ENCODE measurements around the gene VTI1B.
A peak's percentile ranks its signal among the peaks of the same experiment; 100 is the strongest.
"Not testable (repeated sequence)": the region's sequence is repeated elsewhere in the genome, so short reads cannot be mapped to it uniquely, and the experiment has no call there.

Gene VTI1B

DNA sequence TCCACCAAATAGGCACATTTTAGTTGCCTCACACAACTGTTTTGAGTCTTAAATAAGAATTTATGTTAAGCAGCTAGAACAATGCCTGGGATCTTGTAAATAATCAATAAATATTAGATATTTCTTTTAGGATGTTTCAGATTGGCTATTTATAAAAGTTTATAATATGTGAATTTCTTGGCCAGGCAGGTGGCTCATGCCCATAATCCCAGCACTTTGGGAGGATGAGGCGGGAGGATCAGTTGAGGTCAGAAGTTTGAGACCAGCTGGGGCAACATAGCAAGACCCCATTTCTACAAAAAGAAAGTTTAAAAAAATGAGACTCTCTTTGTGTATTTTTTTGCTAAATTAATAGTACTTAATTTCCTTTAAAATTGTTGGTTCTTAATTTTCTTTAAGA is 33.0 kb downstream of the VTI1B start:
- no peak for DNase-seq
- in situ Hi-C loops (cut with HindIII; ENCODE audit: low pct_ligation_motif_present, low pct_unique_long_range_greater_than_20kb, low sequenced_read_pairs), result no loop called here

DNA sequence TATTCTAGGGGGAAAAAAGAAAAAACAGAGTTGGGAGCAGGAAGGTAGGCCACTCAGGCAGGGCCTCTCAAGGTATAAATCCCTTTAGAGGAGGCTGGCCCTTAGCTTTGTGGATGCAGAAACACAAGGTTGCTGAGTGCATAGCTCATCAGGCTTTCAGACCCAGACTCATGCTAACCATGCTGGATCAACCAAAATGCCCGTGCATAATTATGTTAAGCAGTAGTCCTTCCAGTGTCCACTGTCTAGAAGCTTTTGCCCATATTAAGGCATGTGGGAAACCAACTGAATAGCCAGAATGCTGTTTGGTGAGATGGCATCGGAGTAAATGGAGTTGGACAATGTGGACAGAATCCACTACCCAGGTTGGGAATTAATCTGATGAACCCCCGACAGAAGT is 35.8 kb downstream of the VTI1B start:
- in situ Hi-C loops (cut with HindIII; ENCODE audit: low pct_ligation_motif_present, low pct_unique_long_range_greater_than_20kb, low sequenced_read_pairs), result no loop called here
- no peak for DNase-seq

DNA sequence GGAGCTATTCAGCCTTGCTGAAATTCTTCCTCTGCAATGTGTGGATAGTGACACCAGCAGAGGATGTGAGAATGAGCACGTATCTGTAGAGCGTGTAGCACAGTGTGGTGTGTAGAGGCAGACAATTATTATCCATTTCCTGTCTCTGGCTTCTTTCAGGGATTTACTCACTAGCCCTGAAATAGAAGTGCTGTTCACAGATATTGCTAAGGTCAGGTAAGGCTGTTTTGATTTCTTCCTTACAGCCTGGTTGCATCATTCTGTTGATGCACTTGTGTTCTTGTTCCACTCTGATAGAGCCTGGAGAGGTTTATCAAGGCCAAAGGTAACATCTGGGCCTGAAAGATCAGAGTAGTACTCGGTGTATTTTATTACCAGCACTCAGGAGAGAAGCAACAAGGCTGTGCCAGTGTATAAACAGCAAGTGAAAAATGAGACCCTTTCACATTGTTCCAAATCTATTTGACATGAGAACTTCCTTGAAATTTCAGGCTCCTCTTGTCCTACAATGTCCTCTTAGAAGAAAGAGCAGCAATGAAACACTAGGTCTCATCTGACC is 38.0 kb downstream of the VTI1B start:
- in situ Hi-C loops (cut with HindIII; ENCODE audit: low pct_ligation_motif_present, low pct_unique_long_range_greater_than_20kb, low sequenced_read_pairs), result no loop called here
- DNase-seq, result no peak

DNA sequence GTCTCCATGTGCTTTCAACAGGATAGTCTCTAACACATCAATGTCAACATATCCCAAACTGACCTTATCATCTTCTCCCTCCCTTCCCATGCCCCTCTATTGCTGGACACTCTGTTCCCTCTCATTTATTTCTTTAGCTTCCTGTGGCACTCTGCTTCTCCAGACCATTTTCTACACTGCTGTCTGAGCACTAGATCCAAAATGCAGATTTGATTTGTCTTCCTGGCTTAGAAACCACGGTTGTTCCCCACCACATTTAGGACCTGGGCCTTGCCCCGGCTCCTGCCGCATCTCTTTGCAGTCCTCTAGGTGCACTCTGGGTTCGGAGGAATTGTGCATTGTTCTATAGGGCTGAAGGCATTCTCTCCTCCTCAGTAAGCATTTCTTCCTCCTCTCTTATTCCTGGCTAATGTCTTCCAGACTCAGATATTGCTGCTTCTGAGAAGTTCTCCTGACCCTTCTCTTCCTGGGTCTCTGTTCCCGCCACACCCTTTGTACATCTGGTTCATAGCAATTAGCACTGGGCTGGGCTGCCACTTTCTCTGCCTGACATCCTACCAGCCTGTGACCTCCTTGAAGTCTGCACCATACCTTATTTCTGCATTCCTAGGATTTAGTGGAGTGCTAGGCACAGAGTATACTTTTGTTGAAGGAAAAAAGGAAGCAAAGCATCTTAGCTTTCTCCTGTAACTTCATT is 40.8 kb downstream of the VTI1B start:
- in situ Hi-C loops (cut with HindIII; ENCODE audit: low pct_ligation_motif_present, low pct_unique_long_range_greater_than_20kb, low sequenced_read_pairs), result no loop called here

DNA sequence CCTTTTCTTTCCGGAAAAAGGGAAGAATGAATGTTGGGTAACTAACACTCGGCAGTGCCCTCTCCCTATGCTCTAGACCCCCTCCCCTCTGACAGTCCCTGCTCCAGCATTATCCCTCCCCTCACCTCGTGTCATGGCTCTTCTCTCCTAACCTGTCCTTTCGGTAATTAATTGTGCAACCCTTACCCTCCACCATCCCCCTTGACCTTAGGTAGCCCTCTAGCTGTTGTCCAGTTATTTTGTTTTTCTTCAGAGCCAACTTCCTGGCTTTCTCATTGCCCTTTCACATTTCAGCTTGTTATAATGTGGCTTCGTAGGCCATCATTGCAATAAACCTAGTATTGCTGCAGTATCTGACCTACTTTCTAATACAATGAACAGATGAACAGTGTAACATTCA is 43.5 kb downstream of the VTI1B start:
- no peak for DNase-seq
- in situ Hi-C loops (cut with HindIII; ENCODE audit: low pct_ligation_motif_present, low pct_unique_long_range_greater_than_20kb, low sequenced_read_pairs), result no loop called here

More for the DNA sequence above, 40.8 kb downstream of the VTI1B start:
- DNase-seq, result no peak

DNA sequence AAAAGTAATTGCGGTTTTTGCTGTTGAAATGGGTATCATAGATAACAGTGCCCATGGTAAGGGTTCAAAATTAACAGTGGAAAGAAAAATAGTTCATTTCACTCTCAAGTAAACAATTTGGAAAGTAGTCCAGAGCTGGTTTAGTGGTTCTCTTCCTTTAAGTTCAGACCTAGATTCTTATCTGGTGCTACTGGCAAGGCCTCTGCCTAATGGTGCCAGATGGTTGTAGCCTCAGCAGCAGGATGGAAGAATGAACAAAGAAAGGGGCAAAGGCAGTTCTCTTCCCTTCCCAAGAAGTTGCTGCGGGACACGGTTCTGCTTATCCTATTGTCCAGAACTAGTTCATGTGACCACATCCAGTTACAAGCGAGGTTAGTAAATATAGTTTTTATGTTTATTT is 44.2 kb downstream of the VTI1B start:
- DNase-seq, result no peak

DNA sequence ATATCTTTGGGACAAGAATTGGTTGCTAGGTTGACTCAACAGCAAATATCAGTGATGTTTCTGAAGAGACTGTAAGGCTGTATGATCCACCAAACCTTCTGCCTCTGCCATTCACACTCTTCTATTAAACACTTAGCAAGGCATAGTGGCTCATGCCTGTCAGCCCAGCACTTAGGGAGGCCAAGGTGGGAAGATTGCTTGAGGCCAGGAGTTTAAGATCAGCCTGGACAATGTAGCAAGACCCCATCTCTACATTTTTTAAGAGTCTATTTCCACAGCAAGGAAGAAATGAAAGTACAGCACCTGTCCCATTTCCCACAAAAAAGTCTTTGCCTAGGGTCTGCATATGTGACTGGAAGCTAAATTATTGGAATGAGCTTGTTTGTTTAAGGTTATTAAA is 46.9 kb downstream of the VTI1B start:
- DNase-seq, result no peak
- in situ Hi-C loops (cut with HindIII; ENCODE audit: low pct_ligation_motif_present, low pct_unique_long_range_greater_than_20kb, low sequenced_read_pairs), result no loop called here

More for the DNA sequence above, 44.2 kb downstream of the VTI1B start:
- in situ Hi-C loops (cut with HindIII; ENCODE audit: low pct_ligation_motif_present, low pct_unique_long_range_greater_than_20kb, low sequenced_read_pairs), result no loop called here

DNA sequence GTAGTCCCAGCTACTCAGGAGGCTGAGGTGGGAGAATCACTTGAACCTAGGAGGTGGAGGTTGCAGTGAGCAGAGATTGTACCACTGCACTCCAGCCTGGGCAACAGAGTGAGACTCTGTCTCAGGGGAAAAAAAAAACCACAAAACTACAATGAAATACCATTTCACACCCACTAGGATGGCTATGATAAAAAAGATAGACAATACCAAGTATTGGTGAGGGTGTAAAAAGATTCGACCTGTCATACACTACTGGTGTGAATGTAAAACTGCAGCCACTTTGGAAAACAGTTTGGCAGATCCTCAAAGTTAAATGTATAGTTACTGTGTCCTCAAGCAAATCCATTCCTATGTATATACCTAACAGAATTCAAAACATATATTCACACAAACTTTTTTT is 48.3 kb downstream of the VTI1B start:
- DNase-seq; in situ Hi-C loops (cut with HindIII; ENCODE audit: low pct_ligation_motif_present, low pct_unique_long_range_greater_than_20kb, low sequenced_read_pairs): not testable (repeated sequence)

DNA sequence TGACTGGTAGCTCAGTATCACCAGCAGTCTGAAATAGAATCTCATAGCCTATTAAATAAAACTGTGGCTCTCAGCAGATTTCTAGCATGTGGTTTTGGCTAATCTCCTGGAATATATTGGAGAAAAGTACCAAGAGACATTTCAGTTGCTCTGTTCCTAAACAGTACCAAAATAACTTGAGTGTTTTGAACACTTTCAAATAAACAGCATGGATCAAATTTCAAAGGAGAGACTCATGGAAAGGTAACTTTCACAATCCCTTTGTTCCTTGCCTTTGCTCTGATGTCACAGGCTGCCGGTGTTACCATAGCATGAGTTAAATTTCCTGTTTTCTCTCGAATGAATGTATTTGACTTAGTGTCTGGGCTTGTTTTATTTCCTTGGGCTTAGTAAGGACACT is 51.3 kb downstream of the VTI1B start:
- in situ Hi-C loops (cut with HindIII; ENCODE audit: low pct_ligation_motif_present, low pct_unique_long_range_greater_than_20kb, low sequenced_read_pairs), result no loop called here
- no peak for DNase-seq

DNA sequence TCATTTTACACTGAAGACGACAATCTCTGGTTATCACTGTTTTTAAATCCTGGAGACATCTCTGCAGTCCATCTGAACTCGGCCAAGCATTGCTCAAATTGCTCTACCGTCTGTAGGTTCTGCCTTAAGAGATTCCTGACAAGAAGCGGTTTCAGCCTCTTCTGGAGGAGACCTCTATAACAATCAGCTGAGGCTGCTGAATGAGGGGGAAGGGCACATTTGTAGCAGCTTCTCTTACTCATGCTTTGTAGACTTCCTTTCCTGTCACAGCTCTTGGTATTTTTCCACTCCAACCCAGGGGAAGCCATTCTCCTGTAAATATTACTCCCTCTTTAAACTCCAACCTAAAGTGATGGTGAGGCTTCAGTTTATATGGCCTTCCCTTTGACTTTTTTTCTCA is 51.8 kb downstream of the VTI1B start:
- DNase-seq, result peak; percentile 26
- in situ Hi-C loops (cut with HindIII; ENCODE audit: low pct_ligation_motif_present, low pct_unique_long_range_greater_than_20kb, low sequenced_read_pairs), result no loop called here

DNA sequence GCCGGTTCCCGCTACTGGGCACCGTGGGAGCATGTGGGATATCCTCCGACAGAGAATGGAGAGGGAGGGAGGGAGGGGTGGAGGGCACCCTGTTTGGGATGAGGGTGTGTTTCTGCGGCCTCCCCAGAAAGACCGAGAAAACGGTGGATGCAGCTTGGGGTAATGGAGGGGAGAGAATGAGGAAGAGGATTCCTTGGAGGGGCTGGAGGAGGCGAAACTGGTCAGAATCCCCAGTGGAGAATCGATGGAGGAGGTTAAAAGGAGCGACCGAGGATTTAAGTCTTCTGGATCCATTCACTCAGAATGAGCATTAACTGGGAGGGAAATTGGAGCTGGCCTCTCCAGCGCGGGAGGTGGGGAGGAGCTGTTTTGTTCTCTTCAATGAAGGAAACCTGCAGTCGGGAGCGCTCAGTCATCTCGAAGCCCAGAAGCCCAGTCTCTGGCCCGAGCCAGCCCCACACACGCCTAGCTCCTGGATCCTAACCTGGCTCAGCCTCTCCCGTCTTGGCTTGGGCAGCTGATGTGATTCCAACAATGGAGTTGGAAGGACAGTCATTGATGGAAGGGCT is 54.1 kb downstream of the VTI1B start:
- no peak for DNase-seq
- in situ Hi-C loops (cut with HindIII; ENCODE audit: low pct_ligation_motif_present, low pct_unique_long_range_greater_than_20kb, low sequenced_read_pairs), result no loop called here

DNA sequence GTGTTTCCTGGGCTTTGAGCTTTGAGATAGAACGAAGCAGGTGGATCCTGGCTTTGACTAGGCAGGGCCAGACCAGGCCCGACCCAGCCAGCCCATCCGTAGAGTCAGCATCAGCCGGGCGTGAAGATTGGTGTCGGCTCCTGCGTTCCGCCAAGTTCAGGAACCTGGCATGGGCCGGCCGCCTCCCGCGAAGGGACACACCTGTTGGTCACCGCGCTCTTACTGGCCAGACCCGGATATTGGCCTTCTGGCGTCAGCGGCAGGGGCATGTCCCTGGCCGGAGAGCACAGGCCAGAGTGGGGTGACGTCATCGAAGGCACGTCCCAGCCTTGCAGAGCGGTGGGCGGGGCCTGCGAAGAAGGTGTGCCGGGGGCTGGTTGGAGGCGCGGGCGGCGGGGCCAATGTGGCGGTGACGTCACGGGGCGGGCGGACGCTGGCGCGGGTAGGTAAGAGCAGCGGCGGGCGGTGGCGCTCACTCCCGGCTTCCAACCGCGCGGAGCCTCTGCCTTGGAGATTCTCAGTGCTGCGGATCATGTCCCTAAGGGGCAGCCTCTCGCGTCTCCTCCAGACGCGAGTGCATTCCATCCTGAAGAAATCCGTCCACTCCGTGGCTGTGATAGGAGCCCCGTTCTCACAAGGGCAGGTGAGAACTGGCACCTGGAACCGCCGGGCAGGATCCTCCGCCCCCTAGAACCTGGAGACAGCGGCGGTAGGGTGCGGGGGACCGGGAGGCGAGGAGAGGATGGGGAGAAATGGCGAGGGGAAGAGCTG is 54.8 kb downstream of the VTI1B start, which contains the start of gene ARG2:
TSS of gene ARG2 (plus strand) at position 475 of the 771 bp plus-strand sequence. CDS start at position 533, 58 bp downstream.
- DNase-seq, result peak; percentile 95
- in situ Hi-C loops (cut with HindIII; ENCODE audit: low pct_ligation_motif_present, low pct_unique_long_range_greater_than_20kb, low sequenced_read_pairs), result no loop called here

DNA sequence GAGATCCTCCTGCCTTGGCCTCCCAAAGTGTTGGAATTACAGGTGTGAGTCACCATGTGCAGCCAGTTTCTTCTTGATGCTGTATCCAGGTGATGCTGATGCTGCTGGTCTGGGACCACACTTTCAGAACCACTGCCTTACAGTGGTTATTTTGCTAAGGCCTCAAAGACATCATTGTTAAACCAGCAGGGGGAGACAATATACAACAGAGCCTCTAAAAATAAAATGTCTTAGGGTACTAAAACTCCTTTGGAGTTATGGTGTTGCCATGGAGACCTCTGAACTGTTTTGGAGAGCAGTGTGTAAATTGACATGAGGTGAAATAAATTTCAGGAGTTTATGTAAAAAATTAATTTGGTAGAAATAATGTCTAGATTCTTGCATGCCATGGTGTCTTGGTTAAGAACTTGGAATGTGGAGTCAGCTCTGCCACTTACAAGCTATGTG is 55.8 kb downstream of the VTI1B start:
- in situ Hi-C loops (cut with HindIII; ENCODE audit: low pct_ligation_motif_present, low pct_unique_long_range_greater_than_20kb, low sequenced_read_pairs), result no loop called here
- peak; percentile 75 for DNase-seq

DNA sequence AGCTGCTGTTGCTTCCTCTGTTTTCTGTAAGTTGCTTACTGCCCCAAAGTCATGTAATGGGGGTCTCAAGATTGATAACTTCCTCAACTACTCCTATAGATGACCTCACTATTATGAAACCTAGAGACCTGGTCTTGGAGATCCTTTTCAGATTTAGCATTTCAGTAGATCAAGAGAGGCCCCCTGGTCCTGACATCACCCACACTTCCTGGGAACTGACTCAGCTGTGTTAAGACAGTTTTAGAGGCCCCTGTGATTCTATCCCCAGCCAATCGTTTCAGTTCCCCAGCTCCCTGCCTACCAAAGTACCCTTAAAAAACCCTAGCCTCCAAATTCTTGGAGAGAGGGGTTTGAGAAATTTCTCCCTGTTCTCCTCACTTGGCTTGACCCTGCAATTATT is 63.9 kb downstream of the VTI1B start:
- DNase-seq, result no peak
- in situ Hi-C loops (cut with HindIII; ENCODE audit: low pct_ligation_motif_present, low pct_unique_long_range_greater_than_20kb, low sequenced_read_pairs), result no loop called here

DNA sequence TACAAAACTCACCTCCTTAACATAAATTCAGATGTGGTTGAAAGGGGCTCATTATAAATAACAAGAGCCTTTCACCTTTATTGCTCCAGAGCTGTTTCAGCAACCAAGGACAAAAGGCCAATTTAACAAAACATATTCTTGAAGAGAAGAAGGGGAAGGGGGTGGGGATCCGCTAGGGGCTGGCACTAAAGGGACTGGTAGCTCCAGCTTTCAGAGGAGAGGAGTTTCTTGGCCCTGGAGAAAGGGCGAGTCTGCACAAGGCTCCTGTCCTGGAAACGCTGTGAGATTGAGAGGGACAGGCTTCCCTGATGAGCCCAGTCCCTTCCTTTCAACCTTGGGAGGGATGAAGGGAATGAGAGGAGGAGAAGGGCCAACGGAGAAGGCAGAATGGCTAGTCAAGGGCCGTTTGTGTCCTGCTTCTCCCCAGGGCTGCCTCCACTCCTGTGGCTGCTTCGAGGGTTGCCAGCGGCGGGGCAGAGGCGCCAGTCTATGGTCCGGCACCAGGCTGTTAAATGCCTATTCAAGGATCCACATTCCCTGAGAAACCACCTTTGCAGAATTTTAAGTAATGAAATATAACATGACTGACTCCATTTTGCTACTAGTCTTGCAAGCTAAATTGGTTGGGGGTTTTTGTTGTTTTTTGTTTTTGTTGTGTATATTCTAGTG is 64.7 kb downstream of the VTI1B start:
- no peak for DNase-seq
- in situ Hi-C loops (cut with HindIII; ENCODE audit: low pct_ligation_motif_present, low pct_unique_long_range_greater_than_20kb, low sequenced_read_pairs), result no loop called here

DNA sequence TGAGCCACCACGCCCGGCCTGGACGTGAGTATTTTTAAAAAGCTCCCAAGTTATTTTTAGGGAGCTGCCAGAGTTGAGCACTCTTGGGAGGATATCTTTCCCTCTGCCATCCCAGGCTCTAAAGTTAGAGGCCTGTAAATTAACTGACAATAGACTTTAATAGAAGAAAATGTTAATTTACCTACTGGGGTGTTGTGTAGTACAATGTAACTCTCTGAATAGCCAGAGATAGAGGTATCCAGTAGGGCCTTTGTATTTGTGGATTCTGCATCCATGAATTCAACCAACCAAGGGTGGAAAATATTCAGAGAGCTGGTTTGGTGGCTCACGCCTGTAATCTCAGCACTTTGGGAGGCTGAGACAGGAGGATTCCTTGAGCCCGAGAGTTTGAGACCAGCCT is 66.8 kb downstream of the VTI1B start:
- in situ Hi-C loops (cut with HindIII; ENCODE audit: low pct_ligation_motif_present, low pct_unique_long_range_greater_than_20kb, low sequenced_read_pairs), result no loop called here
- no peak for DNase-seq

DNA sequence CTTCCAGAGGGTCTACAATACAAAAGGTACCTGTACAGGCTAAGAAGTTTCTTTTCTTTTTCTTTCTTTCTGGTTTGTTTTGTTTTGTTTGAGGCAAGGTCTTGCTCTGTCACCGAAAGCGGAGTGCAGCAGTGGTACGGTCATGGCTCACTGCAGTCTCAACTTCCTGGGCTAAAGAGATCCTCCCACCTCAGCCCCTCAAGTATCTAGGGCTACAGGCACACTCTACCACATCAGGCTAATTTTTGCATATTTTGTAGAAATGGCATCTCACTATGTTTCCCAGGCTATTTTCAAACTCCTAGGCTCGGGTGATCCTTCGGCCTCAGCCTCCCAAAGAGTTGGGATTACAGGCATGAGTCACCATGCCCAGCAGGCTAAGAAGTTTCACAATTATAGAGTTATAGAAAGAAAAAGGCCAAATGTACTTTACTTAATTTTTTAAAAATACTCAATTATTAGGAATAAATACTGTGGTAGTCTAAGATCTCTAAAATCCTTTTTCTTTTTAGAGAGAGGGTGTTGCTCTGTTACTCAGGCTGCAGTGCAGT is 71.4 kb downstream of the VTI1B start:
- DNase-seq, result no peak
- in situ Hi-C loops (cut with HindIII; ENCODE audit: low pct_ligation_motif_present, low pct_unique_long_range_greater_than_20kb, low sequenced_read_pairs), result no loop called here

DNA sequence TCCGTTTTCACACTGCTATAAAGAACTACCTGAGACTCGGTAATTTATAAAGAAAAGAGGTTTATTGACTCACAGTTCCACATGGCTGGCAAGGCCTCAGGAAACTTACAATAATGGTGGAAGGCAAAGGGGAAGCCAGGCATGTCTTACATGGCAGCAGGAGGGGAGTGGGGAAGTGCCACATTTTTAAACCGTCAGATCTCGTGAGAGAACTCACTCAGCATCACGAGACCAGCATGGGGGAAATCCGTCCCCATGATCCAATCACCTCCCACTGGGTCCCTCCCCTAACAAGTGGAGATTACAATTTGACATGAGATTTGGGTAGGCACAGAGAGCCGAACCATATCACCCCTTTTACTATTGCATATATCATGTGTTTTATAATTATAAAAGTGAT is 72.4 kb downstream of the VTI1B start:
- no peak for DNase-seq
- in situ Hi-C loops (cut with HindIII; ENCODE audit: low pct_ligation_motif_present, low pct_unique_long_range_greater_than_20kb, low sequenced_read_pairs), result no loop called here

DNA sequence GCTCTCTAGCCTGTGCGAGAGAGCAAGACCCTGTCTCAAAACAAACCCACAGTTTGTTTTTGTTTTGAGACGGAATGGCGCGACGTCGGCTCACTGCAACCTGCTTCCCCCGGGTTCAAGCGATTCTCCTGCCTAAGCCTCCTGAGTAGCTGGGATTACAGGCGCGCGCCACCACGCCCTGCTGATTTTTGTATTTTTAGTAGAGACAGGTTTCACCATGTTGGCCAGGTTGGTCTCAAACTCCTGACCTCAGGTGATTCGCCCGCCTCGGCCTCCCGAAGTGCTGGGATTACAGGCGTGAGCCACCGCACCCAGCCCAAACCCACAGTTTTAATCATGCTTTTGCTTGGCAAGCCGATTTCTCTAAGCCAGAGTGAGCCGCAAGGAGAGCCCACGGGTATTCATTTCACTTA is 73.9 kb downstream of the VTI1B start:
- DNase-seq; in situ Hi-C loops (cut with HindIII; ENCODE audit: low pct_ligation_motif_present, low pct_unique_long_range_greater_than_20kb, low sequenced_read_pairs): not testable (repeated sequence)
